HG03342 (cell line): ENCODE data around the gene KCNQ1.

Experiments used
- ATAC-seq: cut with Tn5 transposase; IDR thresholded peaks from one replicate; pipeline ENCODE4 v1.9.1; 2021; ENCODE audit warnings: mild to moderate bottlenecking, moderate library complexity; ENCODE audit not compliant: unreplicated experiment

KCNQ1 gene

DNA sequence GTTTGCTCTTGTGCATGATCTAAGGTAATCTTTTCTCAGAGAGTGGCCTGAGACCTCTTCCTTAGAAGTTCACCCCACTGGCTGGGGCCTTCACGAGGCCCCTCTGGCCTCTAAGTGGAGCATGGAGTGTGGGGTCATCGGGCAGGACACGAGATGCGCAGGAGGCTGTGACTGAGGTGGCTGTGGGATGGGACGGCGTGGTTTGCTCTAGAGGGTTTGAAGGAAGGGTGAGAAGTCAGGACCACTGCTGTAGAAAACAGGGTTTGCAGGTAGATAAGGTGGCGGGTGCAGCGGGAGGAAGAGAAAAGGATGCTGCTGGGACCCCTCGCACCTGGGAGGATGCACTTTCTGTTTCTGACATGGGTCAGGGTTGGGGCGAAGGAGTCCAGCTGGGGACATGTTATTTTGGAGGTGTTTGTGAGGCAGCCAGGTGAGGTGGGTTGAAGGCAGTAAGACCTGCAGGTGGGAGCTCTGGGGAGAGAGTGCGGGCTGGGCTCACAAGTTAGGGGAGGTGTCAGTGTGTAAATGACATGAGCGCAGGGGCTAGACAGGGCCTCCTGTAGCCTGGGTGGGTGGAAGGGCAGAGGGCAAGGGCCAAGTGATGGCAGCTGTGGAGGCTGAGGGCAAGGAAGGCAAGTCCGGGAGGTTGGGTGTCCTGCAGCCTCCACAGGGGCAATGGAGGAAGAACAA, 62.5 kb downstream of the KCNQ1 start:
- ATAC-seq: no peak

- no peak for ATAC-seq
These were observed 63.3 kb downstream of the KCNQ1 start for GRCh38 chr11:2507945-2508749.

GRCh38 chr11:2508793-2509192, 64.0 kb downstream of the KCNQ1 start:
- no peak for ATAC-seq

DNA sequence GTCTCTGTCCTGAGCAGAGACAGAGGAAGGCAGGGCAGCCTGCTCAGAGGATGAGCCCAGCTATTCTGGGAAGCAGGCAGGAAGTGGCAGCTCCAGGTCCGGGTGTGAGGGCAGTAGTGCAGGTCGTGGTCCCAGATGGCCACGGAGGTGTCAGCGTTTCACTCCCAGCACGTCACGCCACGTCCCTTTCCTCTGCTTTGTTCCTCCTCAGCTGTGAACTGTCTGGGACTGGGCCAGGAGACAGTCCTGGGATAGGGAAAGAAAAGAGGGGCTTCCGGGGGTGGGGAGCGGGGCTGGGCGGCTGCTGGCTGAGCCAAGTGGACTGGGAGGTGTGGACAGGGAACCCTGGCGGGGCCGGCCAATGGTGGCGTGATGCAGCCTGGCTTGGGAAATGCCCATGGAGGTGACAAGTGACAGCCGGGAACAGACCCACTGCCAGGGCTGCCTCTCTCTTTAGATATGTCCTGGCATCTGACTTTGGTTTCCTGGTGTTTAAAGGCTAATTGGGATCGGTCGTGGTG, 64.7 kb downstream of the KCNQ1 start:
- ATAC-seq: no peak

GRCh38 chr11:2510626-2511402, 66.0 kb downstream of the KCNQ1 start:
- no peak for ATAC-seq

- ATAC-seq: no peak
These were observed 66.9 kb downstream of the KCNQ1 start for GRCh38 chr11:2511421-2512369.

DNA sequence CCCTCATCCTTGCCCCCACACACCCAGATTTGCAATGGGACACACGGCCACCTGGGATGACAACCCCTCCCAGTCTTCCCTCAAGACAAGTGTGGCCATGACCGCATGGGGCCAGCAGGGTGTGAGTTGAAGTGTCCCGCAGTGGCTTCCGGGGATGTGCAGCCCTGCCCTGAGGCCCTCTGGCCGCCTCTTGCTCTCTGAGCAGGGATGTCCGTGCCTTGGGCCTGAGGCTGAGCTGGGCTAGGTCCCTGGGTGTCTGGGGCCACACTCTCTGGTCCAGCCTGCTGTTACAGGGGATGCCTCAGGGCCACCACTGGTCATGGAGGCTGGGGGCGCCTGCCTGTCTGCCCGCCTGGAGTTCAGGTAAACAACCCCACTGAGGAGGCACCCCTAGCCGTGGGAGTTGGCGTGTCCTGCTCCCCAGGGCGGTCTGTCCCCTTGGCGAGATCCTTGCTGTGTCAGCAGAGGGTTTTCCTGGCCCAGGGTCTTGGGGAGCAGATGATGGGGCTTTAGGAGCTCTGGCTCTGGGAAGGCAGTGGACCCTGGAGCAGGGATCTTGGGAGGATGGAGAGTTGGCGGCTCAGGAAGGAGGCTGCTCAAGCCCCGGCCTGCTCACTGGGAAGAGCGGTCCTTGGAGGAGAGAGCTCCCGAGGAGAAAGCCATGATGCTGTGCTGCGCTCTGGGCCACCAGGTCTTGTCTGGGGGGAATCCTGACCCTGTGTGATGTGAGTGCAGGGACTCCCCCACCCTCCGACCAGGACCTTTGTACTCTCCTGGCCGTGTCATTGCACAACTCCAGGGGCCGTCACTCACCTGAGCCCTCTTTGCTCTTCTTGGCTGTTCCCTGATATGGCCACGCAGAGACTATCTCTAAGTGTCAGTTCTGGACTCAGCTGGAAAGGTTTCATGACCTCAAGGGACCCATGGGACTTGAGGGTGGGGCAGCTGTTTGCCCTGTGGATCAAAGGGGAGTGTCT, 67.9 kb downstream of the KCNQ1 start:
- no peak for ATAC-seq

GRCh38 chr11:2513441-2513840, 68.6 kb downstream of the KCNQ1 start:
- no peak for ATAC-seq

DNA sequence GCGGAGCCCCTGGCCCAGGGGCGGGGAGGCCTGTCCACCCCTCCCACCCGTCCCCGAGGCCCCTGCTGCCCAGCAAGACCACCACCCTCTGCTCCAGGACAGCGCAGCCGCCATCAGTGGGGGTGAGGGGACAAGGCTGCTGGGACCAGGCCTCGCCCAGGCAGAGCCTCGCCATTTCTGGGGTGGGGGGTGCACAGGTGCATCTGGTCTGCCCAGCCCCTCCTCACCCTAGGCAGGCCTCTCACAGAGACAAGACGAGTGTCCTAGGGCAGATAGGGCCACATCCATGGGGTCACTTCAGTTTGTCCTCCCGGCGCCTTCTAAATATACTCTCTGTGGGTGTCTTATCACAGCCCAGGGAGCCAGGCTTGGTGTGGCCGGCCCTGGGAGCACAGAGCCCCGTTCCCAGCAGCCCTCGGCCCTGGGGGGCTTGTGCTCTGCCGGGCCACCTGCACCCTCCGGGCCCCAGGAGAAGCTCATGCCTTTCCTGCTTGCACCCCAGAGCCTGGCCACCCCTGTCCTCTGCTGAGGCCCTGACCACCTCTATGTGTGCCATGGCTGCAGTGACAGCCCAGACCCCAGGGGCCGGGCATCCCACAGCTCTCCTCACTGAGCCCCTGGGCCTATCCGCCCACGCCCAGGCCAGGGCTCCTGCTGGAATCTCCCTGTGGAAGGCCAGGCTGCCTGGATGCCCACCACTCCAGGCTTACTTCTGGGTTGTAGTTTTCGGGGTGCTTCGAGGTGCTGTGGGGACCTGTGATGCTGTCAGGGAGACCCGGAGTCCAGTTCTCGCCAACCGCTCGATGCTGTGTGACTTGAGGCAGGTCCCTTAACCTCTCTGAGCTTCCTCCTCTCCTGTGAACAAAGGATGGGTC, 70.8 kb downstream of the KCNQ1 start:
- ATAC-seq: no peak

GRCh38 chr11:2516276-2517015, 71.6 kb downstream of the KCNQ1 start:
- ATAC-seq: no peak

DNA sequence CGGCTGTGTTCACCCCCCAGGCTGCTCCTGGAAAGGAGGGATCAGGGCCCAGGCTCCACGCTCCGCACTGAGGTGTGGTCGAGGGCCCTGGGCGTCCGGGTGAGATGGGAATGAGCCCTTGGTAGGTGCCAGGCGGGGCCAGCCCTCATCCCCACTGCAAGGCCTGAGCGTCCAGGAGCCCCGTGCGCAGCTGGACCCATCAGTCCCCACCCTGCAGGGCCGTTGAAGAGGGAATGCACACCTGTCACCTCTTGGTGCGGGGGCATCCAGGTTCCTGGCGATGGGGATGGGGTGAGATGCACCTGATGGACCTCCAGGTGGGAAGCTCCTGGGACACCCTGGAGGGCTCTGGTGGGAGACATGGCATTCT, 72.2 kb downstream of the KCNQ1 start:
- no peak for ATAC-seq

- no peak for ATAC-seq
These were observed 72.7 kb downstream of the KCNQ1 start for GRCh38 chr11:2517386-2518064.

- no peak for ATAC-seq
These were observed 73.5 kb downstream of the KCNQ1 start for GRCh38 chr11:2518111-2518982.

DNA sequence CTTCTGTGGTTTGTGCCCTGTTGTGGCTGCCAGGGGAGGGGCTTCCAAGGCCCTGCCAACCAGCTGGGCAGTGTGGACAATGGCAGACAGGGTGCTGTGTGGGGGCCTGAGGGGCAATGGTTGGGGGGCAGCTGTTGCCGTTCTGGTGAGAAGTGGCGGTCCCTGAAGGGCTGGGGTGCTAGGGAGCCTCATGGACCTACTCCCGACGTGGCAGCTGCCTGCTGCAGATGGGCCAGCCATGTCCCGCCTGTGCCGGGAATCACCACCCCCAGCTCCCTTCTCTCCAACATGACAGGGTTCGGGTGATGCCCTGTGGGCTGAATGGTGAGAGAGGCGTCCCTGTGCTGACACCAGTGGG, 74.2 kb downstream of the KCNQ1 start:
- ATAC-seq: no peak

GRCh38 chr11:2519517-2519861, 74.7 kb downstream of the KCNQ1 start:
- no peak for ATAC-seq
